Activated naive CD4-positive, alpha-beta T cell treated with anti-CD3 and anti-CD28 coated beads for 36 hours (primary cell): ENCODE measurements around the gene GRIP1. TPM values are rescaled to one million over a fixed set of nuclear protein-coding genes. Genes with fewer than 3 reads are reported as not detected.

Experiments used
- CTCF ChIA-PET: fragments of 350-600 bp; sonication (Branson Sonifier 250); formaldehyde crosslinking; loops from one replicate; lab custom pipeline; 2021; ENCODE audit warnings: antibody characterized with exemption; lab: Charles Lee
- DNase-seq: peaks from one replicate; pipeline ENCODE4 v3.0.0-alpha.2; 2020
- H3K27ac Mint-ChIP-seq: one replicate; pipeline ENCODE4 v1.8.0; 2021; ENCODE audit warnings: mild to moderate bottlenecking, mixed read lengths
- H3K27me3 Mint-ChIP-seq: one replicate; pipeline ENCODE4 v1.8.0; 2021; ENCODE audit warnings: low read depth, mixed read lengths
- H3K36me3 Mint-ChIP-seq: one replicate; pipeline ENCODE4 v1.8.0; 2021; ENCODE audit warnings: low read depth, mixed read lengths
- H3K4me1 Mint-ChIP-seq: one replicate; pipeline ENCODE4 v1.8.0; 2021; ENCODE audit warnings: low read depth, mixed read lengths
- H3K4me3 Mint-ChIP-seq: one replicate; pipeline ENCODE4 v1.8.0; 2021; ENCODE audit warnings: mild to moderate bottlenecking, moderate library complexity, mixed read lengths
- H3K9me3 Mint-ChIP-seq: one replicate; pipeline ENCODE4 v1.8.0; 2021; ENCODE audit warnings: mixed read lengths
- intact Hi-C: fragments of 100-400 bp; cut with micrococcal nuclease; formaldehyde crosslinking; loops from one replicate; pipeline ENCODE4 v1.15.1; 2023
- total RNA-seq, 2 experiments: library from RNA; stranded (reverse); gene quantifications; one replicate each; pipeline ENCODE4 v1.2.3, GENCODE V29; 2021

The GRIP1 gene
- total RNA-seq, 2 experiments from 2014 or later, result 1.2 to 2.2 TPM

- Mint-ChIP-seq H3K4me3 (no peak overlapping the region), H3K4me1 (no peaks in the 10 kb centered on the region), H3K27me3 (no peaks in the 10 kb centered on the region), H3K36me3 (no peaks in the 10 kb centered on the region), H3K27ac (no peak overlapping the region), H3K9me3 (no peaks in the 10 kb centered on the region)
- CTCF ChIA-PET, result interaction anchor here (5.6 kb wide), 1 partner anchor 134 kb away, joined by 47 read pairs; no protein-coding TSS in a partner anchor
- intact Hi-C loops, result no loop called here
- no peak for DNase-seq
These were observed 273.5 kb downstream of the GRIP1 start for GRCh38 chr12:66405395-66405794.

- CTCF ChIA-PET, result no interaction called here
- H3K27ac Mint-ChIP-seq, result no peak overlapping the region
- intact Hi-C loops, result no loop called here
- no peaks in the 10 kb centered on the region for H3K36me3 Mint-ChIP-seq
- peaks cover 2% of the 10 kb centered on the region for H3K27me3 Mint-ChIP-seq
- no peak for DNase-seq
- no peaks in the 10 kb centered on the region for H3K4me1 Mint-ChIP-seq
- H3K4me3 Mint-ChIP-seq, result no peak overlapping the region
- no peaks in the 10 kb centered on the region for H3K9me3 Mint-ChIP-seq
These were observed 275.1 kb downstream of the GRIP1 start for GRCh38 chr12:66403746-66404145.

GRCh38 chr12:66399911-66400306, 279.0 kb downstream of the GRIP1 start:
- intact Hi-C loops, result no loop called here
- CTCF ChIA-PET, result no interaction called here

GRCh38 chr12:66398931-66399910, 279.7 kb downstream of the GRIP1 start:
- Mint-ChIP-seq H3K36me3 (no peaks in the 10 kb centered on the region), H3K27me3 (peaks cover 17% of the 10 kb centered on the region), H3K4me3 (no peak overlapping the region), H3K4me1 (peaks cover 5% of the 10 kb centered on the region), H3K27ac (no peak overlapping the region), H3K9me3 (no peaks in the 10 kb centered on the region)
- CTCF ChIA-PET, result interaction anchor here (1.4 to 1.5 kb wide), 2 partner anchors 9 to 129 kb away, joined by 3 read pairs; no protein-coding TSS in a partner anchor
- DNase-seq, result no peak
- intact Hi-C loops, result no loop called here

More at GRCh38 chr12:66399911-66400306, 279.0 kb downstream of the GRIP1 start:
- no peaks in the 10 kb centered on the region for H3K9me3 Mint-ChIP-seq
- H3K4me3 Mint-ChIP-seq, result no peak overlapping the region
- no peak overlapping the region for H3K27ac Mint-ChIP-seq
- H3K4me1 Mint-ChIP-seq, result no peaks in the 10 kb centered on the region
- H3K36me3 Mint-ChIP-seq, result no peaks in the 10 kb centered on the region
- H3K27me3 Mint-ChIP-seq, result peaks cover 15% of the 10 kb centered on the region
- DNase-seq, result no peak

- H3K36me3 Mint-ChIP-seq, result no peaks in the 10 kb centered on the region
- CTCF ChIA-PET, result interaction anchor here (0.7 to 1.5 kb wide), 3 partner anchors 11 to 841 kb away, joined by 3 read pairs; no protein-coding TSS in a partner anchor
- peaks cover 17% of the 10 kb centered on the region for H3K27me3 Mint-ChIP-seq
- no peak for DNase-seq
- no peak overlapping the region for H3K27ac Mint-ChIP-seq
- H3K4me3 Mint-ChIP-seq, result no peak overlapping the region
- H3K4me1 Mint-ChIP-seq, result peaks cover 14% of the 10 kb centered on the region
- H3K9me3 Mint-ChIP-seq, result no peaks in the 10 kb centered on the region
- intact Hi-C loops, result no loop called here
These were observed 281.1 kb downstream of the GRIP1 start for GRCh38 chr12:66397574-66398290.

GRCh38 chr12:66393890-66394289, 285.0 kb downstream of the GRIP1 start:
- peaks cover 4% of the 10 kb centered on the region for H3K36me3 Mint-ChIP-seq
- no peak overlapping the region for H3K27ac Mint-ChIP-seq
- CTCF ChIA-PET, result interaction anchor here (0.5 to 1.5 kb wide), 5 partner anchors 9 to 371 kb away, joined by 3 to 5 read pairs (median 3); no protein-coding TSS in a partner anchor
- peaks cover 15% of the 10 kb centered on the region for H3K27me3 Mint-ChIP-seq
- intact Hi-C loops, result no loop called here
- H3K4me3 Mint-ChIP-seq, result no peak overlapping the region
- H3K9me3 Mint-ChIP-seq, result no peaks in the 10 kb centered on the region
- H3K4me1 Mint-ChIP-seq, result peaks cover 14% of the 10 kb centered on the region
- no peak for DNase-seq

GRCh38 chr12:66392266-66392915, 286.5 kb downstream of the GRIP1 start:
- Mint-ChIP-seq H3K4me3 (no peak overlapping the region), H3K4me1 (peaks cover 14% of the 10 kb centered on the region), H3K9me3 (peaks cover 2% of the 10 kb centered on the region), H3K27me3 (peaks cover 15% of the 10 kb centered on the region), H3K27ac (no peak overlapping the region), H3K36me3 (peaks cover 6% of the 10 kb centered on the region)
- CTCF ChIA-PET, result interaction anchor here (0.6 to 2.1 kb wide), 3 partner anchors 16 to 242 kb away, joined by 3 to 10 read pairs (median 7); no protein-coding TSS in a partner anchor
- intact Hi-C loops, result no loop called here
- no peak for DNase-seq

- H3K4me3 Mint-ChIP-seq, result no peak overlapping the region
- CTCF ChIA-PET, result no interaction called here
- intact Hi-C loops, result no loop called here
- DNase-seq, result no peak
- H3K27me3 Mint-ChIP-seq, result no peaks in the 10 kb centered on the region
- no peak overlapping the region for H3K27ac Mint-ChIP-seq
- H3K36me3 Mint-ChIP-seq, result peaks cover 16% of the 10 kb centered on the region
- peaks cover 2% of the 10 kb centered on the region for H3K4me1 Mint-ChIP-seq
- peaks cover 3% of the 10 kb centered on the region for H3K9me3 Mint-ChIP-seq
These were observed 290.4 kb downstream of the GRIP1 start for GRCh38 chr12:66388517-66388916.

- intact Hi-C loops, result no loop called here
- Mint-ChIP-seq H3K9me3 (peaks cover 3% of the 10 kb centered on the region), H3K4me3 (no peak overlapping the region), H3K4me1 (no peaks in the 10 kb centered on the region), H3K27me3 (no peaks in the 10 kb centered on the region), H3K27ac (no peak overlapping the region), H3K36me3 (peaks cover 16% of the 10 kb centered on the region)
- DNase-seq, result no peak
- CTCF ChIA-PET, result no interaction called here
These were observed 291.8 kb downstream of the GRIP1 start for GRCh38 chr12:66387117-66387516.

GRCh38 chr12:66380769-66381535, 297.9 kb downstream of the GRIP1 start:
- no peak overlapping the region for H3K27ac Mint-ChIP-seq
- CTCF ChIA-PET, result interaction anchor here (0.6 to 0.7 kb wide), 2 partner anchors 12 to 30 kb away, joined by 3 read pairs; no protein-coding TSS in a partner anchor
- DNase-seq, result no peak

GRCh38 chr12:66379616-66380015, 299.3 kb downstream of the GRIP1 start:
- Mint-ChIP-seq H3K9me3 (no peaks in the 10 kb centered on the region), H3K4me1 (no peaks in the 10 kb centered on the region), H3K36me3 (peaks cover 4% of the 10 kb centered on the region), H3K4me3 (no peak overlapping the region), H3K27ac (no peak overlapping the region), H3K27me3 (no peaks in the 10 kb centered on the region)
- intact Hi-C loops, result no loop called here
- CTCF ChIA-PET, result no interaction called here
- no peak for DNase-seq

More at GRCh38 chr12:66380769-66381535, 297.9 kb downstream of the GRIP1 start:
- intact Hi-C loops, result no loop called here
- H3K9me3 Mint-ChIP-seq, result no peaks in the 10 kb centered on the region
- H3K4me3 Mint-ChIP-seq, result no peak overlapping the region
- no peaks in the 10 kb centered on the region for H3K4me1 Mint-ChIP-seq
- H3K27me3 Mint-ChIP-seq, result no peaks in the 10 kb centered on the region
- peaks cover 4% of the 10 kb centered on the region for H3K36me3 Mint-ChIP-seq
